WI38 (cell line): ENCODE results near the gene TOR4A.

Experiments used
- H3K4me3 ChIP-seq: 2 replicates; pipeline ENCODE4 v1.5.1; 2011; ENCODE audit warnings: low read depth, mild to moderate bottlenecking, control low read depth, low read length
- CTCF ChIP-seq: IDR thresholded peaks from 2 replicates; pipeline ENCODE4 v1.5.1; 2012; ENCODE audit warnings: low read depth, mild to moderate bottlenecking, control low read depth, low read length

Gene TOR4A

DNA sequence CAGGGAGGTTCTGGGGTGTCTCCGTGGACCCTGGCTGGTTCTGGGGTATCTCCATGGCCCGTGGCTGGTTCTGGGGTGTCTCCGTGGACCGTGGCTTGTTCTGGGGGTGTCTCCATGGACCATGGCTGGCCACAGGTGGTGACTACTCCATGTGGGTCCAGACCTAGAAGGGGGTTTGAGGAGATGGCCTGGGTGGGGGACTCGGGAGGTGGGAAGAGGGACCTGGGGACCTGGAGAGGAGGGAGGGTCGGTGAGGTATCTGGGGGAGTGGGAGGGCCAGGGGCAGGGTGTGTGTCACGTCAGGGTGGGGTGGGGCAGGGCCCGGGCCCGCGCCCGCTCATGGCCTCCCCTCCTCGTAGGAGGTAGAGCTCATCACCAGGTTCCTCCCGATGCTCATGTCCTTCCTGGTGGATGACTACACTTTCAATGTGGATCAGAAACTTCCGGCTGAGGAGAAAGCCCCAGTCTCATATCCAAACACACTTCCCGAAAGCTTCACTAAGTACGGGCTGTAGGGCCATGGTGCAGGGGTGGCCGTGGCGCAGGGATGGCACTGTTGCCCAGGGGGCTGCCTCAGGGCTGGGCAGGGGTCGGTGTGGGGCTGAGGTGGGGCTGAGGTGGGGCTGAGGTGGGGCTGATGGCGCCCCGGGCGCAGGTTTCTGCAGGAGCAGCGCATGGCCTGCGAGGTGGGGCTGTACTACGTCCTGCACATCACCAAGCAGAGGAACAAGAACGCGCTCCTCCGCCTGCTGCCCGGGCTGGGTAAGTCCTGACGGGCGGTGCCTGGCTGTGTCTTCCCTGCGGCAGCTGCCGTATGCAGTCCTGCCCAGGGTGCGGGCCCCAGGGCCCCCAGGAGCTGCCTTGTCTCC lies 10.7 kb upstream of the TOR4A start:
- H3K4me3 ChIP-seq, result no peak overlapping the region
- TF ChIP-seq CTCF, result no peak

DNA sequence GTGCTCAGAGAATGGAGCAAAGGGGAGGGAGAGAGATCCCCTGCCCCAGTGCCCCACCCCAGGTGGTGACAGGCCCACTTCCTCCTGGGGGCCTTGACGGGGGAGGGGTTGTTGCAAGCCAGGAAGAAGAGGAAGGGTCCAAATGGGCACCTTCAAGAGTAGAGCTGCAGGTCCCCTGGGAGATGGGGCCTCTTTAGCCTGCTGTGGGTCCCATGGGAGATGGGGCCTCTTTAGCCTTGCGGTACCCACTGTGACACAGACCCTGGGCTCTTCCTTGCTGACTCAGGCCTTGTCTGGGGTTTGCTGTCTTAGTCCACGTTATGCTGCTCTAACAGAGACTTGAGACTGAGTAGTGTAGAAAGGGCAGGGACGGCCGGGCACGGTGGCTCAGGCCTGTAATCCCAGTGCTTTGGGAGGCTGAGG lies 9.6 kb upstream of the TOR4A start:
- H3K4me3 ChIP-seq, result no peak overlapping the region
- TF ChIP-seq CTCF, result no peak

DNA sequence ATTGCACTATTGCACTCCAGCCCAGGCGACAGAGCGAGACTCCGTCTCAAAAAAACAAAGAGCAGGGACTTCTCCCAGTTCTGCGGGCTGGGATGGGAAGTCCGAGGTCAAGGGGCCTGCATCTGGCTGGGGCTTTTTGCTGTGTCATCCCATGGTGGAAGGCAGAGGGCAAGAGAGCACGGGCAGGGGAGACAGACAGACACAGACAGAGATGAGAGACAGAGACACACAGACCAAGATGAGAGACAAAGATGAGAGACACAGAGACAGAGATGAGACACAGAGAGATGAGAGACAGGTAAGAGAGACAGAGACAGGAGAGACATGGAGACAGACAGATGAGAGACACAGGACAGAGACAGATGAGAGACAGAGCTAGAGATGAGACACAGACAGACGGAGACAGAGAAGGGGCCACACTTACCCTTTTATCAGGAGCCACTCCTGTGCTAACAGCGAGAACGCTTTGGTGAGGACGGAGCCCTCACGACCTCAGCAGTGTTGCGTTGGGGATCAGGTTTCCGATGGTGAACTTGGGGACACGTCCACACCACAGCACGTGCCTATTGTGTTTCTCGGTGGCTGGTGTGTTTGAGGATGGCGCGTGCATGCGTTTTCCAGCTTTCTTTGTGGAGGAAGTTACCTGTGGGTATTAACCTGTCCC lies 8.9 kb upstream of the TOR4A start:
- TF ChIP-seq CTCF, result no peak
- no peak overlapping the region for H3K4me3 ChIP-seq

DNA sequence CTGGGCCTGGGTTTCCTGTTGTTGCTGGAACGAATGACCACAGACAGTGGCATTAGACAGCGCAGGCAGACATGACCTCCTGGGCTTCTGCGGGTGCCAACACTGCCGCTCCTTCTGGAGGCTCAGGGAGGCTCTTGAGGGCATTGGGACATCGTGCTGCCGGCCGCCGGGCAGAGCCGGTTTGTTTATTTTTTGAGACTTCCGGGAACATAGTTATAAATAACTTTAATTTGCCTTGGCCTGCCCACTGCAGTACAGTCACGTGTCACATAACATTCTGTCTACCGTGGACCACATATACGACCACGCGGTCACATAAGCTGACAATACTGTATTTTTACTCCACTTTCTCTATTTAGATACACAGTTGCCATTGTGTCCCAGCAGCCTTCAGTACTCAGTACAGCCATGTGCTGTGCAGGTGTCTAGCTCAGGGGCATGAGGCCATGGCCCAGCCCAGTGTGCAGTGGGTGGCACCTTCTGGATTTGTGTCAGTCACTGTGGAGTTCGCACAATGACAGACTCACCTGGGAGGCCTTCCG lies 8.2 kb upstream of the TOR4A start:
- H3K4me3 ChIP-seq, result no peak overlapping the region

GRCh38 chr9:137270929-137271695 lies 6.4 kb upstream of the TOR4A start:
- no peak for TF ChIP-seq CTCF
- H3K4me3 ChIP-seq, result no peak overlapping the region

More for the DNA sequence above, 8.2 kb upstream of the TOR4A start:
- no peak for TF ChIP-seq CTCF

GRCh38 chr9:137271696-137272076 lies 5.8 kb upstream of the TOR4A start:
- no peak for TF ChIP-seq CTCF
- H3K4me3 ChIP-seq, result no peak overlapping the region
